Skin epidermis (tissue), 12 donors: ENCODE results near the gene CSF3.

Experiments used
- H3K27ac ChIP-seq, 21 experiments: fragments of 200-600 bp; sonication (generic) in 11 of 21; one replicate each; pipeline ENCODE4 v1.5.0; 2020; ENCODE audit warnings: mild to moderate bottlenecking in 3 of 21, inconsistent platforms in 2 of 21, moderate library complexity in 2 of 21
- H3K4me3 ChIP-seq, 7 experiments: fragments of 200-600 bp; sonication (generic) in 2 of 7; one replicate each; pipeline ENCODE4 v1.5.0; 2020; ENCODE audit warnings: inconsistent platforms in 2 of 7, mild to moderate bottlenecking in 2 of 7, moderate library complexity in 1 of 7

CSF3 gene, protein sequence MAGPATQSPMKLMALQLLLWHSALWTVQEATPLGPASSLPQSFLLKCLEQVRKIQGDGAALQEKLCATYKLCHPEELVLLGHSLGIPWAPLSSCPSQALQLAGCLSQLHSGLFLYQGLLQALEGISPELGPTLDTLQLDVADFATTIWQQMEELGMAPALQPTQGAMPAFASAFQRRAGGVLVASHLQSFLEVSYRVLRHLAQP

DNA sequence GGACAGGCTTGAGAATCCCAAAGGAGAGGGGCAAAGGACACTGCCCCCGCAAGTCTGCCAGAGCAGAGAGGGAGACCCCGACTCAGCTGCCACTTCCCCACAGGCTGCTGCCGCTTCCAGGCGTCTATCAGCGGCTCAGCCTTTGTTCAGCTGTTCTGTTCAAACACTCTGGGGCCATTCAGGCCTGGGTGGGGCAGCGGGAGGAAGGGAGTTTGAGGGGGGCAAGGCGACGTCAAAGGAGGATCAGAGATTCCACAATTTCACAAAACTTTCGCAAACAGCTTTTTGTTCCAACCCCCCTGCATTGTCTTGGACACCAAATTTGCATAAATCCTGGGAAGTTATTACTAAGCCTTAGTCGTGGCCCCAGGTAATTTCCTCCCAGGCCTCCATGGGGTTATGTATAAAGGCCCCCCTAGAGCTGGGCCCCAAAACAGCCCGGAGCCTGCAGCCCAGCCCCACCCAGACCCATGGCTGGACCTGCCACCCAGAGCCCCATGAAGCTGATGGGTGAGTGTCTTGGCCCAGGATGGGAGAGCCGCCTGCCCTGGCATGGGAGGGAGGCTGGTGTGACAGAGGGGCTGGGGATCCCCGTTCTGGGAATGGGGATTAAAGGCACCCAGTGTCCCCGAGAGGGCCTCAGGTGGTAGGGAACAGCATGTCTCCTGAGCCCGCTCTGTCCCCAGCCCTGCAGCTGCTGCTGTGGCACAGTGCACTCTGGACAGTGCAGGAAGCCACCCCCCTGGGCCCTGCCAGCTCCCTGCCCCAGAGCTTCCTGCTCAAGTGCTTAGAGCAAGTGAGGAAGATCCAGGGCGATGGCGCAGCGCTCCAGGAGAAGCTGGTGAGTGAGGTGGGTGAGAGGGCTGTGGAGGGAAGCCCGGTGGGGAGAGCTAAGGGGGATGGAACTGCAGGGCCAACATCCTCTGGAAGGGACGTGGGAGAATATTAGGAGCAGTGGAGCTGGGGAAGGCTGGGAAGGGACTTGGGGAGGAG, at the start of gene CSF3:
Gene CSF3, plus strand, starts transcription at position 436 of the 993 bp plus-strand sequence. Its CDS starts 35 bp downstream, at position 471.
- Histone ChIP-seq H3K27ac (peak within 1 kb of the TSS in 2 of 21 experiments; percentile 24 to 49), H3K4me3 (no peak within 1 kb of the TSS)

DNA sequence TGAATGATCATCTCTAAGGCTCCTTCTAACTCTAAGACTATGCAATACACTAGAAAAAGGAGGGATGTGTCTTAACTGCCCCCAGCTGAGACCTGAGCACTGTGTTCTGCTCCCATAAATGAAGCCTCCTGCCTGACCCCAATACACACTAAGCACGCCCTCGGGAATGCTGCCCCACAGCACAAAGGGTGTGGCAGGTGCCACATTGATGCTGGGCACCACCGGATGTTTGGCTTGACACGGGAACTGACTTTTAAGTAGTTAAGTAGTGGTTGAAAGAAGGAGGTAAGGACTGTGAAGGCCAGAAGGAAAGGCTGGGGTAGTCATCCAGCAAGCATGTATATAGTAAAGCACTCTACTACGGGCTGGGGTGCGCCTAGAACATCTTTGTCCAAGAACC, 48.5 kb upstream of the CSF3 start:
- Histone ChIP-seq H3K4me3 (no peak overlapping the region), H3K27ac (peak overlapping the region in 4 of 21 experiments; percentile 15 to 54 (median 50))

DNA sequence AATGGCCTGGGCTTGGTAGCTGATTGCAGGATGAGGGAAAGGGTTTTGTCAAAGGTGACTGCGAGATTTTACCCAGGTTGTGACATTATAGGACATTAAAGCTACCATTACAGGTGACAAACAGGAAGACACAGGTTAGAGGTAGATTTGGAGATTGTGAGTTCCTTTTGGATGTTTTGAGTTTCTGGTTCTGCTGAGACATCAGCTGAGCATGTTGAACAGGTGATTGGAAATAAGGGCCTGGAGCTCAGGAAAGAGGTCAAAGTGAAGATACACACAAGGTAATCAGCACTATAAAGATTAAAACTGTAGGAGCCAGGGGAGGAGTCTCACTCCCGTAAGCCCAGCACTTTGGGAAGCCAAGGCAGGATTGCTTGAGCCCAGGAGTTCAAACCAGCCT, 46.5 kb upstream of the CSF3 start:
- H3K4me3 ChIP-seq = no peak overlapping the region
- H3K27ac ChIP-seq = peak overlapping the region in 2 of 21 experiments; percentile 27 to 35

DNA sequence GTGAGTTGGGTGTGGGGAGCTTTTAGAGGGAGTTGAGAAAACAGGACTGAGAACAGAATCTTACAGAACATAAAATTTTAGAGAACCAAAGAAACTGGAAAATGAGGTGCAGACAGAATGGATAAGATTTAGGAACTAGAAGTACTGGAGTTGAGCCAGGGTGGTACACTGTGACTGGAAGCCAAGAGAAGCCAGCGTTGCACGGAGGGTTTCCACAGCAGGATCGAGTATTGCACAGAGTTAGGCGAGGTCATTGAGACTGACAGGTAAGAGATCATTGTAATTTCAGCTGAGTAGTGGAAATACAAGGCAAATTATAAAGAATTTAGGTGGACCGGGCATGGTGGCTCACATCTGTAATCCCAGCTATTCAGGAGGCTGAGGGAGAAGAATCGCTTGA, 45.9 kb upstream of the CSF3 start:
- H3K27ac ChIP-seq = no peak overlapping the region

DNA sequence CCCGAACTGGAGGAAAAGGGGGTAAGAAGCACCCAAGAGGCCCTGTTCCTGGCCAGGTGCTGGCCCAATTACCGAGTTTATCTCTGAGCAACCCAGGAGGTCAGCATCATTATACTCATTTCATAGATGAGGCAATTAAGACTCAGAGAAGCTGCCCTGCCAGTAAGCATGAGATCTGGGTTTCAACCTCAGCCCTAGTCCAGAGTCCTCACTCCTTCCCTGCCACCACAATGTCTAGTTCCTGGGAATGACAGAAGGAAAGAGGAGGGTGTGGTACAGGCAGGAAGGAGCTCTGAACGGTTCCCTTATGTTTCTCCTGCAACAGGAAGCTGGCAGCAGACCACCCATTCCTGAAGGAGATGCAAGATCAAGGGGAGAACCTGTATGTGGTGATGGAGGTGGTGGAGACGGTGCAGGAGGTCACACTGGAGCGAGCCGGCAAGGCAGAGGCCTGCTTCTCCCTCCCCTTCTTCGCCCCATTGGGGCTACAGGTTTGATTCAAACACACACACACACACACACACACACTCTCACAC, 45.0 kb upstream of the CSF3 start:
- Histone ChIP-seq H3K27ac (peak overlapping the region in 1 of 21 experiments; percentile 1), H3K4me3 (no peak overlapping the region)

More for the DNA sequence above, 45.9 kb upstream of the CSF3 start:
- H3K4me3 ChIP-seq = no peak overlapping the region

DNA sequence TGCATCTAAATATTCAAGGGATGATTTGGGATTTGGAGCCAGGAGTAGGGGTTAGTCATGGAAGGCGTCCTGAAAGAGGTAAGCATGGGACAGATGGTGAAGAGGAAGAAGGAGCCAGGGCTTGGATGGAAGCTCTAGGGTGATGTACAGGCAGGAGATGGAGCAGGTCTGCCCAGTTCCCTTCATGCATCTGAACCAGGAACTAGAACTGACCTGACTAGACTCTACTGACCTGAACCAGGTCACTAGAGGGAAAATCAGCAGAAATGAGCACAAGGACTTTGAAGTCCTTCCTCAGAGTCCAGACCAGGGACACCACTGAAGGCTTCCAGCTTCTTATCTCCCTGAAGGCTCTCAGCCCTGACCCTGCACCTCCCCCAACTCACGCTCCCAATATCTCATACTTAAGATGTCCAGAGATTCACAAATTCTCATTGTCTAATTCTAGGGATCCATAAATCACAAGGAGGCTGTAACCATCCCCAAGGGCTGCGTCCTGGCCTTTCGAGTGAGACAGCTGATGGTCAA, 44.1 kb upstream of the CSF3 start:
- peak overlapping the region in 1 of 21 experiments; percentile 73 for H3K27ac ChIP-seq
- no peak overlapping the region for H3K4me3 ChIP-seq

DNA sequence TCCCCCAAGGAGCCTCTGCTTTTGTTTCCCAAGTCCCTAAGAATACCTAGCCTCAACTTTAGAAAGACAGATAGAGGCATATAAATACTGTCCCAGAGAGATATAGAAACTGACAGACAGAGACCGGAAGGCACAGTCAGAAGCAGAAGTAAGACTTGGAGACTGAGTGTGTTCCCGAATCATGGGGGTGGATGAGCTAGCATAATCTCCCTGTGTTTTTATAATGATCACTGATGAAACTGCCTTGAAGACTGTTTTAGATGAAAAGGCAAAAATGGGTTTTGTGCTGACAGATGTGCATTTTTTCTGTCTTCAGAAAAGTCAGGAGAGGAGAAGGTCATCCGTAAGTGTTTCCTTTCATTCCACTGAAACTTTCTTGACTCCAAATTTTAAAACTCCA, 43.0 kb upstream of the CSF3 start:
- H3K27ac ChIP-seq = peak overlapping the region in 7 of 21 experiments; percentile 23 to 73 (median 42)
- no peak overlapping the region for H3K4me3 ChIP-seq

DNA sequence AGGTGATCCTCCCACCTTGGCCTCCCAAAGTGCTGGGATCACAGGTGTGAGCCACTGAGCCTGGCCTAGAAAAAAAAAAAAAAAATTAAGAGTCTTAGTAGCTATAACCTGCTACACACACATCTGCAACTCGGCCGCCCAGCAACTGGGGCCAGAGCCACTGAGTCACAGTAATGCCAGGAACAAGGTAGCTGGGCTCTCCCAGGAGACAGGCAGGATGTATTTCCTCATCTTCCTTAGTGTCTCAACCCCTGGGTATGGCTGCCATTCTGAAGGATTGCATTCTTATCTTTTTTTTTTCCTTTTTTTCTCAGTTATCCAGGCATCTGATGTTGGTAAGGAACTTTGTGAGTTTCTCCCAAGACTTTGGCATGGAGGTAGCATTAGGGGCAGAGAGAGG, 41.7 kb upstream of the CSF3 start:
- H3K27ac ChIP-seq = peak overlapping the region in 1 of 21 experiments; percentile 30

DNA sequence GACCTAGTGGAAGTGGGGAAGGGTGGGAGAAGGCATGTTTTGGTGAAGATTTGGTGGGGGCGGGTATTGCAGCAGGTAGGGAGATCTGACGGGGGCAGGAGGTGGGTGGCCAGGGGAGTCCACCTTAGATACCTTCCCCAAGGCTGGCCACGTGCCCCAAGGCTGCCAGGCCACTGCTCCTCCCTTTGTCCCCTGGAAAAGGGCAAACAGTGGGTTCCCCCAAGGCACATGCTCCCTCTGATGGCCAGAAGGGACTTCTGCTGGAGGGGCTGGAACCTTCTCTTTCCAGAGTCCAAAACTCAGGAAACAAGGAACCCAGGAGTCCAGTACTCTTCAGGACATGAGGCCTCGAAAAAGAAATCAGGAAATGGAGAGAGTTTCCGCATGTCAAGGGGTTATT, 40.8 kb upstream of the CSF3 start:
- peak overlapping the region in 1 of 21 experiments; percentile 30 for H3K27ac ChIP-seq

More for the DNA sequence above, 41.7 kb upstream of the CSF3 start:
- no peak overlapping the region for H3K4me3 ChIP-seq

DNA sequence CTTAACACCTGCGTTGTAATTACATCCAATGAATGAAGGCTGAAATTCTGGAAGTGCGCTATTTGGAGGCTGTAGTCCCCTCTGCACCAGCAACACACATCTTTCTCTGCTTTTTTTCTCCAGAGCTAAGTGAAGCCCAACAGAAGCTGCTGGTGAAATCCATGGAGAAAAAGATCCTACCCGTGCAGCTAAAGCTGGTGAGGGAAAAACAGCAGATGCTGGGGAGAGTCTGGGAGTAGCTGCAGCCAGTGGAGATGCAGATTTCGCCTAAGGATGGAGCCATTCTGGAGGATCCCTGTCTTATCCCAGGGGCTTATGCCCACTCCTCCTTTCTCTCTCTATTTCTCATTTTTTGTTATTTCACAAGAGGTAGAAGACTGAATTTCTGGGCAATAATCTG, 39.4 kb upstream of the CSF3 start:
- no peak overlapping the region for H3K4me3 ChIP-seq
- H3K27ac ChIP-seq = no peak overlapping the region

More for the DNA sequence above, 40.8 kb upstream of the CSF3 start:
- H3K4me3 ChIP-seq = no peak overlapping the region

DNA sequence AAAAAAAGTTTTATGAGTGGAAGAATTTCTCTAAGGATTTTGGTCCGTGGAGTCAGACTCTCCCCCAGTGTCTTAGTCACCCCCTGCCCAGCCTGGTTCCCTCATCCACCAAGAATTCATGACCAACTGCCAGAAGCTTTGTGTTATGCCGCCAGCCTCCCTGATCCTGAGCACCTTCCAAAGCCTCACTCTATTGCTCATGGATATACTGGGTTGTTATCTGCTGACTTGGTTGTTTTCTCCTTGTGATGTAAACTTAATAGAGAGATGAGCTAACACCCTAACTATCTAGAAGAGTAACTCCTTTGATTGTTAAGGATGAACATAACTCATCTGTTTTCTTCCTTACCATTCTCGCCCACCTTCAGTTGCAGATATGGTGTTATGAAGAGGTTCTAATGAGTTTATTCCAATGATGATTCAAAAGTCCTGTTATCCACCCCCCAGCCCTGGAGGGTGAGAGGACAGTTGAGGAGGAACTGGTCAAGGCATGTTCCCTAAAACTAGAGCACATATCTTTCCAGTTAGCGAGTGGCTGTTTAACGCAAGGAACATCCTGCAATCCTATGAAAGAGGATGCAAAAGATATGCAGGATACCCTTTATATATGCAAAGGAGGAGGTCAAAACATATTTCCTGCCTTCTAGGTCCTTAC, 36.1 kb upstream of the CSF3 start:
- H3K4me3 ChIP-seq = no peak overlapping the region
- H3K27ac ChIP-seq = peak overlapping the region in 18 of 21 experiments; percentile 70 to 100 (median 98)

DNA sequence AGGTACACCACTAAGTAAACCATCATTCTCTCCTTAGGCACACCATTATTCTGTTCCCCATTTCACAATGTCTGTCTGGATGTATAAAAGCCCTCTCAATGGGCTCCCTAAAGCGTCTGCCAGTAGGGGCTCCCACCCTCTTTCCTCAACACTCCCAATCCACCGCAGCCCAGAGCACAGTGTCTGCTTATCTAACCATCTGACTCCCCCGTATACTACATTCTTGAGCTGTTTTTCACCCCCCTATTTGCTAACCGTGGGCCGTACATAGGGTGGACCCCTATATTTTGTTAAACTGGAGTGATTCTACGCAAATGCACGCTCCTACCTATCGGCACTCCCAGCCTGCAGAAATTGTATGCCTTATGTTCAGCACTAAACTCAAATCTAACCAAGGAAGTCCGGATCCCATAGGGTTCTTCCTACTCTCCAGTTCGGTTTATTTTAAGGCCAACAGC, 35.3 kb upstream of the CSF3 start:
- Histone ChIP-seq H3K27ac (peak overlapping the region; percentile 67 to 100 (median 97)), H3K4me3 (peak overlapping the region; percentile 32 to 99 (median 92))

DNA sequence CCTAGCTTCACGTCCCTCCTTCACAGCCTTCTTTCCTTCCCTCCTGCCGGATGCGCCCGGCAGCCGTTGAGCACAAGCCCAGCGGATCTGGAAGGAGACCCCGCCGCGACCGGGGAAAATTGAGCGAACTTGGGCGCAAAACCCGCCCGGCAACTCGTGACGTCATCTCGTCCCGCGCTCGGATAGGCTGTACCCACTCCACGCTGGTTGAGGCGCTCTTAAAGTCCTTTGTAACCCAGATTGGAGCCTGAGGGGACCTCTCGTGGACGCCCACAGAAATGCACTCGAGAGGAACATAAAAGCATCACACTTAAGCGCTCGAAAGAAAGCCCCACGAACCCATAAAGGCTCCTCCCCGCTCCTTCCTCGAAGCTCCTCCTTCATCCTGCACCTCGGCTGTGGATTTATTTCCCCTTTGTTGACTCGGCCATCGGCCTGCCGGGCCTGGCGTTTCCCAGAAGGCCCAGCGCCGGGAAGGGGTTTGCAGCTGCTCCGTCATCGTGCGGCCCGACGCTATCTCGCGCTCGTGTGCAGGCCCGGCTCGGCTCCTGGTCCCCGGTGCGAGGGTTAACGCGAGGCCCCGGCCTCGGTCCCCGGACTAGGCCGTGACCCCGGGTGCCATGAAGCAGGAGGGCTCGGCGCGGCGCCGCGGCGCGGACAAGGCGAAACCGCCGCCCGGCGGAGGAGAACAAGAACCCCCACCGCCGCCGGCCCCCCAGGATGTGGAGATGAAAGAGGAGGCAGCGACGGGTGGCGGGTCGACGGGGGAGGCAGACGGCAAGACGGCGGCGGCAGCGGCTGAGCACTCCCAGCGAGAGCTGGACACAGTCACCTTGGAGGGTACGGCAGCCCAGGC, 34.7 kb upstream of the CSF3 start, which contains the start of gene PSMD3:
Gene PSMD3, plus strand, starts transcription at position 457 of the 856 bp plus-strand sequence. Its CDS starts 164 bp downstream, at position 621.
- Histone ChIP-seq H3K4me3 (peak within 1 kb of the TSS; percentile 69 to 99 (median 92)), H3K27ac (peak within 1 kb of the TSS; percentile 88 to 100 (median 98))

DNA sequence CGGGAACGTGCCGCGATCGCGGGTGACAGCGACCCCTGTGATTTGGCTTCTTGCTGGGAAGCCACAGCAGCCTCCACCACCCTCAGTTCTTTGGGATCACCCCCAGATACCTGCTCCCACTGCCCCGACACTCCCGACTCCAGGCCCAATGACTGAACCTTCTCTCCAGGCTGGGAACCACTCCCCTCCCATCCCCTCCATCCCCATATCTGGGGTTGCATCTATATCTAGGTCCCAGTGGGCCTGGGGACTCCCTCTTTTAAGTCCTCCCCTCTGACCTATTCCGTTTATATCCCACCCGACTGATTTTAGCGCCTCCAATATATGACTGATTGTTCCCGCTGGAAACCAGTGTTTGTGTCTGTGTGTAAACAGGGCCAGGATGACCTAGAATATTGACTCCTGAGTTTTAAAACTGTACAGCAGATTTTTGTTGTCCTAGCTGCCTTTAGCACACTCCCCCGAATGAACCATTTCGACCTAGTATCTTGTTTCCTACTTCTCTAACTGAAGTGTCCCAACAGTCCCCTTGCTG, 34.0 kb upstream of the CSF3 start:
- Histone ChIP-seq H3K27ac (peak overlapping the region; percentile 88 to 100 (median 98)), H3K4me3 (peak overlapping the region; percentile 69 to 99 (median 92))

DNA sequence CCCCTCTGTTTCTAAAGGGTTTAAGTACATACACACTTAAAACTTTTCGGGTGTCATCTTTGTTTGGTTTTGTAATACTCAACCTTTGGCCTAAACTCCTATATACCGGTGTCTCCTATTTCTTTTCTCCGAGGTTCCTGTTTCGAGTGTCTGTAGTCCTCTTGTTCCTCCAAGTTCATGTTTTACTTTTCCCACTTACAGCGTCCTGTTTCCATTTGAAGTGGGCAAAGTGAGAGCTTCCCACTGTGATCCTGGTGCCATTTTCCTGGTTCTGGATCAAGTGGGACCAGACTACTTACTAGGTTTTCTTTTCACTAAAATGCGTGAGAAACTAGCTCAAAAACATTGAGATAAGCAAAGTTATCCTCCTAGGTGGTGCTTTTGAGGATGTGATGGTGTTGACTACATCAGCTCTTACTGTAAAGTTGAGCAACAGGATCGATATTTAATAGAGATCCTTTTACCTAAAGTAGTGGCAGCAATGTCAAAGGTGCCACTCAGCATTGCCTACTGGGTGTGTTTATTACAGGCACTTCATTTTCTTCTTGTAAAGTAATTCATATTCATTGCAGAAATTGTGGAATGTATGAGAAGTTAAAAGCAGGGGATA, 33.4 kb upstream of the CSF3 start:
- Histone ChIP-seq H3K4me3 (peak overlapping the region; percentile 69 to 99 (median 92)), H3K27ac (peak overlapping the region in 17 of 21 experiments; percentile 91 to 100 (median 98))

DNA sequence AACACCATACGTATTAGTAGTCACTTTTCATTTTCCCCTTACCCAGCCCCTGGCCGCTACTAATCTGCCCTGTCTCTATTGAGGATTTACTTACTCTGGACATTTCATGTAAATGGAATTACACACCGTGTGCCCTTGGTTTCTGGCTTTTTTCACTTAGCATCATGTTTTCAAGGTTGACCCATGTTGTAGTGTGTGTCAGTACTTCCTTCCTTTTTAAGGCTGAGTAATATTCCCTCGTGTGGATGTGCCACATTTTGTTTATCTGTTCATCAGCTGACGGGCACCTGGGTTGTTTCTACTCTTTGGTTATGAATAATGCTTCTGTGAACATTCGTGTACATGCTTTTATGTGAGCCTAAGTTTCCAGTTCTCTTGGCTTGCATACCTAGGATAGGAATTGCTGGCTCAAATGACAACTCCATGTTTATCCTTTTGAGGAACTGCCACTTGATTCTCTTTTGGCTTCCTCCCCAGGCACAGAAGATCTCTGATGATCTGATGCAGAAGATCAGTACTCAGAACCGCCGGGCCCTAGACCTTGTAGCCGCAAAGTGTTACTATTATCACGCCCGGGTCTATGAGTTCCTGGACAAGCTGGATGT, 26.9 kb upstream of the CSF3 start:
- no peak overlapping the region for H3K4me3 ChIP-seq
- no peak overlapping the region for H3K27ac ChIP-seq

DNA sequence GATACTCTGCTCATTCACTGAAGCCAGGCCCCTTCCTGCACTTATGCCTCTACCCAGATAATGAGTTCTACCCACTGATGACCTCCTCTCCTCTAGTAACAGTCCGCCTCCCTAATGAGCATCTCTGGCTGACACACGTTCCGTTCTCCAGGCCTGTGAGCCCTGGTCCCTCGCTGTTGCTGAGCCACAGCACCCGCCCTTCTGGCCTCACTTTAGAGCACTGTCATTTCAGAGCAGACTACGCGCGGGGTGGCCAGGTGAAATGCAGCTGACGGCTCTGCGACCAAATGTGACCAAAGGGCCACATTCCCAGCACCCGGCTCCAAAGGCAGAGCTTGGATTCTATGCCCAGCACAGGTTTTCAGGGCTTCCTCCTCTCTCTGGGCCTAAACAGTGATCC, 20.8 kb upstream of the CSF3 start:
- H3K4me3 ChIP-seq = no peak overlapping the region
- H3K27ac ChIP-seq = peak overlapping the region in 2 of 21 experiments; percentile 6 to 35
